Amniotic epithelial cell (primary cell): Measurements from ENCODE around the gene PLIN1.

ENCODE experiments used
- DNase-seq: peaks from one replicate; pipeline ENCODE4 v3.0.0-alpha.2; 2010; ENCODE audit warnings: low read depth

Gene PLIN1

DNA sequence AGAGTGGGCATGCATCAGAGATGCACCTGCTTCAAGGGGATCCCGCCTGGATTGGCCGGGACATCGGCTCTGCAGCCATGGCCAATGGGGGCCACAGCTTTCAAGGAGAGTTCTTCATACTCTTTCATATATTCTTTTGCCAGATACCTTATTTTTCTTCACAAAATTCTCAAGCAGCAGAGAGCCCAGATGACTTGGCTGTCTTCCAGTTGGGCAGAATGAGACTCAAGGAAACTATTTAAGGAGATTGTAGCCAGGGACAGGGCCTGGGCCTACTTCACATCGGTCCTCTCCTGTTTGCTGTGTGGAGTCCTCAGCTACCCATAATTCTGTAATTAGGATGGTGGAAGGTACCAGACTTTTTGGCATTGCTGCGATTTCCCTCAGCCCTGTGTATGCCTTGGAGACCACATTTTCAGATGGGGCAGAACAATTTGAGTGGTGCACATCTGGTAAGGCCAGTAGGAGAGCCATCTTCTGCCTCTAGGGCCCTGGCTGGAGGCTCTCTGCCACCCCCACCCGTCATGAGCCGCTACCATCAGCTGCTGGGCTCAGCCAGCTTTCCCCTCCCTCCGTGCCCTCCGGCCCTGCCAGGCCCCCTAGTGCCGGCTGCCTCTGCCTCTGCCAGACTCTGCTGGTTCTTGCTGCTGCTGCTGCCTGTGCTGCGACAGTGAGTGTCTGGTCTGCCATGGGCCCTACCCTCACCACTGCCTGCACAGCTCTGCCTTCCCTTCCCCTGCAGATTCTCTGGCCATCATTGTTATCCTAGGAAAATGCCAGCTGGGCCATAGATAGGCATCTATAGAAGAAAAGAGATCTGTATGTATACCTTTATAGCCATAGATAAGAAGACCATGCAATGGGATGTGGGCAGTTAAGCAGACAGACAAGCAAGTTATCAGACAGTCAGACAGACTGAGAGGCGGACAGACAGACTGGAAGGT is 6.7 kb downstream of the PLIN1 start:
- DNase-seq, result peak; percentile 7

DNA sequence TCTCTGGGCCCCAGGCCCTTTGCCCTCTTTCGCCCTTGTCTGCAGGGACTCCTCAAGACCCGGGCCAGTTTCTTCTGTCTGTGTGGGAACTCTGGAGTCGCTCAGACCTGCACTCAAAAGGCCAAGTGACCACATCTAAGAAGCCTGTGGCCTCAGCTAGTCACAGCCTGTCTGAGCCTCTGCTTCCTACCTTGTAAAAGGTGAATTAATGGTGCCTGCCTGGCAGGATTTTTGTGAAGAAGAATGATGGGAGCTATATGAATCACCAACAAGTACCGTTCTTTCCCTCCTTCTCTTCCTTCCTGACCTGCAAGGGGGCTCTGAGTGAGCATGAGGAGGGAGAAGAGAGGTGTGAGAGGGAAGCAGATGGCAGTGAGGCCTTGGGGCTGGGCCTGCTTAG is 7.5 kb downstream of the PLIN1 start:
- no peak for DNase-seq

DNA sequence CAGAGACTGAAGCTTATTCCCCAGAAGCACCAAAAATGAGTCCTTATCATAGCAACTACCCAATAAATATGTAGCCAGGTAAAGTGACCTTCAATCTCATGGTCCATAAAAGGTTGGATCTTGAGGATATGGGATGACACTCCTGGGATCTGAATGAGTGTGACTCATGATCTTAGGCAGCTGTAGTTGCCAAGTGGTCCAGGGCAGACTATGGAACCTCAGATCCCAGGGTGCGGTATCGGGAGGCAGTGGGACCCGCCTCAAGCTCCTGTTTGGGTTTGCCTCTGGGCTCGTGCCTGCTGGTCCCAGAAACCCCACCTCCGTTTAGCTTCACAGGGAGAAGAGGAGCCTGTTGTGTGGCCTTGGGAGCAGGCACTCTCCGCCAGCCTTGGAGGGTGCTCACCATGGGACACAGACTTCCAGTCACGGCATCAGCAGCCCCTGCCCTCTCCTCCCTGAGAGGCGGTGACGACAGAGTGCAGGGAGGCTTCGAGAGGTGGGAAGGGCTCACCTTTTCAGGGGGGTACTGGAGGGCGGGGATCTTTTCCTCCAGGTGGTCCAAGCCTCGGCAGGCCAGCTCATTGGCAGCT is 8.1 kb downstream of the PLIN1 start:
- no peak for DNase-seq

DNA sequence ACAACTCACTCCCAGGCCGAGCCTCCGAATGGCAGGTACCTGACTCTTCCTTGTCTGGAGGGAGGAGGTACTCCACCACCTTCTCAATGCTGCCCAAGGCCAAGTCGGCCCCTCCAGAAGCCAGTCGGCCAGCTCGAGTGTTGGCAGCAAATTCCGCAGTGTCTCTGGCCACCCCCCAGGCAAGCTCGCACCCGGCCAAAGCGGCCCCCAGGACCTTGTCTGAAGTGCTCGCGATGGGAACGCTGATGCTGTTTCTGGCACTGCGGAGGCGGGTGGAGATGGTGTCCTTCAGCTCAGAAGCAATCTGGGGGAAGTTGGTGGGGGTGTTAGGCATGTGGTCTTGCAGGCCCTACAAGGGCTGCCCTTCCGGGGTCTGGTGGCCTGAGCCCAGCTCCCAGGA is 9.2 kb downstream of the PLIN1 start:
- DNase-seq, result no peak

DNA sequence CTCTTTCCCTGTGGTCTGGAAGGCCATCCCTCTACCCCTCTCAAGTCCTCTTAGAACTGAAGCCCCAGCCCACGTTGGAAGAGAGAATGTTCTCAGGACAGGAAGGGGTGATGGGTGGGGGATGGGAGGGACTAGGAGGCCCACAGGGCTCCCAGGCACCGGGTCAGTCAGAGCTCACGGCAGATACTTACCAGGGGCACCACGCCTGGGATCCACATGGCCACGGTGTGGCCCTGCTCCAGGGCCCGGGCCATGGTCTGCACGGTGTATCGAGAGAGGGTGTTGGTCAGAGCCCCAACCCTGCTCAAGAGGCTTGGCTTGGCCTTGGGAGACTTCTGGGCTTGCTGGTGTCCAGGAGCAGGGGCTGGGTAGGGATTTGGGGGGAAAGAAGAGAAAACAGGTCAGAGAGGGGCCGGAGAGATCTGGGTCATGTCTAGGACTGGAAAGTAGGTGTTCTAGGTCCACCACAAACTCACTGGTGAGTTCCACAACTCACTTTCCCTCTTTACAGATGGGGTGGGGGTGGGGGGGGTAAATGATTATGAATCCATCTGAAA is 9.8 kb downstream of the PLIN1 start:
- DNase-seq, result no peak

DNA sequence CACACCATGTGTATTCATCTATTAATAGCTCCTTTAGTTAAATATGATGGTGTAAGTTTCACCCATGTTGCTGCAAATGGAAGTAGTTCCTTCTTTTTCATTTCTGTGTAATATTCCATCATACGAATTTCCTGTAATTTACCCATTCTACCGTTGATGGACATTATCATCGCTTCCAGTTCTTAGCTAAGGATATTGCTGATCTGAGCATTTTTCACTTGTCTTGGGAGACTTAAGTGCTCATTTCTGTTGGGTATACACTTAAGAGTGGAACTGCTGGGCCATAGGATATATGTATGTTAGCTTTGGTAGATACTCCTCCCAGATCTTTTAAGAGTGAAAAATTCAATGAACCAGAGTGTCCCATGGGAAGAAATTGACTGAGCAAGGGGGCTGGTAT is 11.0 kb downstream of the PLIN1 start:
- DNase-seq, result no peak

DNA sequence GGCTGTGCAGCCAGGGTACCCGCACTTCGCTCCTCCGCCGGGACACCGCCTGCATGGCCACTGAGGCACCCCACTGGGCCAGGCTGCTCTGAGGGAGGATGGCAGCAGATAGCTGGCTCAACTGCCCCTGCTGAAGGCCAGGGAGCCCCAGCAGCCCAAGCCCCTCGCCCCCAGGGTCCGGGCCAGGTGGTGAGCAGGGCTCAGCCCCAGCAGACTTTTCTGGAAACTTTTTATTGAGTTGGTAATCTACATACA is 11.5 kb downstream of the PLIN1 start:
- DNase-seq, result no peak

DNA sequence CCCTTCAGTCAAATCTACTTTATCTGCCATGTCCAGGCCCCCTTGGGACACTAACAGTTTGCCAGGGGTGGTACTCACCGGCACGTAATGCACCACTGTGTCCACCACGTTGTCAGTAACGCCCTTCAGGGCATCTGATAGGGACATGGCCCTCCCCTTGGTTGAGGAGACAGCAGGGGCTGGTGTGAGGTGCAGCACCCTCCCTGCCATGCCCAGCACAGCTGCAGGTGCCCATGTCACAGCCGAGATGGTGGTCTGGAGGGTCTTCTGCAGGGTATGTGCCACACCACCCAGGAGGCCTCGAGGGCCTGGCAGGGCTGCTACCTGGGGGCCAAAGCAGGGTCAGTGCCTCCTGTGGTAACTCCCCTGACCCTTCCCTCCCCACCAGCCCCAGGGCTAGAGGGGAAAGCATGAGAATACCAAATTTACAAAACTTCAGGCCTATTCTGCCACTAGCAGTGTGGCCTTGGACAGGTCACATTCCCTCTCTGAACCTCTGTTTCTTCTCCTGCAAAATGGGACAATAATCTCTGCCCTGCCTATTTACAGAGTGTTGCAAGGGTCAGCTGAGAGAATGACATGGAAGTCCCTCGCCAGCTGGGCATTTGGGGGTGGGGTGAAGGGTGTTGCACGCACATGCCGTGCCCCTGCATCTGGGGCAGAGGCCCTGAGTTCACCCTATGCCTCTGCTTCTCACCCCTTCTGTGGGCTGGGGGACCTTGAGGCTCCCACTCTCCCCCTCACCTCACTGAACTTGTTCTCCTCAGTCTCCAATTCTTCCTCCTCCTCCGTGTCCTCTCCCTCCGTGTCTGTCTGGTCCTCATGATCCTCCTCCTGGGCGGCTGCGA is 12.1 kb downstream of the PLIN1 start:
- no peak for DNase-seq

DNA sequence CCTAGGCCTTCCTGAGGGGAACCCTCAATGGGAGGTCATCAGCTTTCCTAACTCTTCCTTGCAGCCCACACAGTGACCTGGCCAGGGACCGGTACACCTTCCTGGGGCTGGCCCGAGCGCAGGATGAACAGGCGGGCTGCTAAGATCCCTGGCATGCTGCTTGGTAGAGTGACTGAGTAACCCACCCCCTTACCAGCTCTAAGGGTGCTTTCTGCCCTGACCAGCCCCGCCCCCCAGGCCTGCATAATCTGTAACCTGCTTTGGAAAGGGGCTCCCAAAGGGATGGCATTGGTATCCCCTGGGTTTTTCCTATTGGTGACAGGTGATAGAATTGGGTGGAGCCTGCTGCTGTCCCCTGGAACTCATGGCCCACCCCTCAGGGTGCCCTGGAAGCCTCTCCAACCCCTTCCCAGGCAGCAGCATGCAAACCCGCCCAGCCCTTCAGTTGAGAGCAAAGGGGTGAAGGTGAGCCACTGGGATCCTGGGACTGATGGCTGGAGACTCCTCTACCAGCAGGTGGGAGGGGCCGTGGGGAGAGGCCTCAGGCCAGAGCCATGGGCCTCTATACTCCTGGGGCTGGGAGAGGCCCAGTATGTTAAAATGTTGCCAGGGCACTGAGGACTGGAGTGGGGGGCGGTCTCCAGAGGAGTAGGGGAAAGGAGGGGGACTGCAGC is 12.8 kb downstream of the PLIN1 start:
- no peak for DNase-seq

DNA sequence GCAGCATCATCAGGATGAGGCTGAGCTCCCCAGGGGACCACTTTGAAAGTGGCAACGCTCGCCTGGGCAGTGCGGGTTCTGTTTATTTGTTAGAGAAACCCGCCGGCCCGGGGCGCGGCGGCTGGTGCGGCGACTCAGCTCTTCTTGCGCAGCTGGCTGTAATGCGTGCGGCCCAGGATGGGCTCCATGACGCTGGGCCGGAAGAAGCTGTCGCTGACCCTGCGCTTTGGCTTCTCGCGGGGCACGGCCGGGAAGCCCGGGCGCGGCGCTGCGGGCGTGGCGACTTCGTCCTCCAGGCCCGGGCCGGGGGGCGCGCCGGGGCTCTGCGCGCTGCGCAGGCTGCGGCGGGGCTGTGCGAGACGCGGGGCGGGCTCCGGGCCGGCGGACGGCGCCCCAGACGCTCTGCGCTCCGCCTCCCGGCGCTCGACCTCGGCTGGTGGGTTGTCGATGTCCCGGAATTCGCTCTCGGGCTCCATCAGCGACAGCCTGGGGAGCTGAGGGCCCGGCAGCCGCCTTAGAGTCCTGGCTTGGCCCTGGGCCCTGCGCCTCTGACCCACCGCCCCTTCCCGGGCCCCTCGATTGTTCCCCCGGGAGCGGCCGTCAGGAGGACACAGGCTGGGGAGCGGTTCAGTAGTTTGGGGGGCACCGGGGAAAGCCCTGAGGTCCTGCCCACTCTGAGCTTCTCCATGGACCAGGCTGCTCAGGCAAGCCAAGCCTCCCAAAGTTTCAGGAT is 13.6 kb downstream of the PLIN1 start:
- DNase-seq, result peak; percentile 47

DNA sequence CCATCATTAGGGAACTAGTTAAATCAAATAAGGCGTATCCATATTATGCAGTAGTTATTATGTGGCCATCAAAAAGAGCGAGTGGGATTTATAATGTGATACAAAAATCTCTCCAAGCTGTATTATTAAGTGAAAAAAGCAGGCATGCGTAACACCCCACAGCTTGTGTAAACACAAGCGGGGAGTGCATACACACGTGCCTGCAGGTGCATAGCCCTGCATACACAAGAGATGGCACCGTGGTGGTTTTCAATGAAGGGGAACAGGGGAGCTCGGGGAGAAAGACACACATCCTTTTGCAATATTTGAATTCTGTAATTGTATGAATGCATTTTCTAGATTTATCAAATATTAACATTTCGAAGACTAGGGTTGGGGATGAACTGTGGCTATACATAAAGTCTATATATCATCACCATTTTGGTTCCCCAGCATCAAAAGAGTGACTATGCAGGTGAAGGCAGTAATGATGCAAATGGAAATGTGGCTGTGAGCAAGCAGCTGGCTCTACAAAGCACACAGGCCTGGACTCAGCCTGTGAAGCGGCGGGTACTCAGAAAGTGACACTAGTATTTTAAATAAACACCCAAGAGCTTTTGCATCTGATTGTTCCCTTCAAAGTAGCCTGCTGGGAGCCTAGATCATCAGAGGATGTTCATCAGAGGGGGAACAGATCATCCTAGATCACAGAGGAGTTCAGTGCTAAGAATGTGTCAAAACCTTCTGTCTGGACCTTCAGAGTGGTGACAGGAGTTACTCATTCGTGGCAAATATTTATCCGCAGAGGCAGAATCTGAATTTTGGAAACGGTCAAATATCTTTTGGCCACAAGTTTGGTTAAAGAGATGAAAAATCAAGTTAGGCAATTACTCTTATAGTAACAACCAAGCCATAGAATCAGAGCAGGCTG is 14.5 kb downstream of the PLIN1 start:
- no peak for DNase-seq

DNA sequence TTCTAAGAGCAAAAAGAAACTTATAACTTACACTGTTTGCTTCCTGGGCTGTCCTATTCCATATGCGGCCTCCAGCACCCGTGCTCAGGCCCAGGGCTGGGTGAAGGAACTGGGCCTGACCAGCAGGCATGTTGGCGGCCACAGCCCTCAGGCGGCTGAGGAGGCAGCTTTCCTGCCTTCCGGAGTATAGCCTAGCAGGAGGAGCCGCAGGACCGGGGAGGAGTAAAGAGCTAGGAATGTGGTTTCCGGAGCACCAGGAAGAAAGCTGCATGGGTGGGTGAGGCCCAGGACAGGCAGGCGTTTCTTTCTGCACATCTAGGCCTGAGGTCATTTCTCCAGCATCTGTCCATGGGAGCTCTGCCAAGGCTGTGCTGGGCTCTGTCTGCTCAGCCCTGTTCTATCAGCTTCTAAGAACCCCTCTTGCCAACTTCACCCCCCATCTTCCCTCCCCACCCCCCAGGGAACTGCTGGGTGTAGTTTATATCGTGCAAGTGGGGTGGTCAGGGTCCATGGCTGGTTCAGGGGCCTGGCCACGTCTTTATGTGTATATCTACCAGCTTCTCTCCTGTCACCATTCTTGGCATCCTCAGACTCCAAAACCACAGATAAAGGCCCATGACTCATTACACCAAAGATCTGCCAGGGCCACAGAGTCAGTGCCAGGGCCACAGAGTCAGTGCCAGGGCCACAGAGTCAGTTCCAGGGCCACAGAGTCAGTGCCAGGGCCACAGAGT is 16.1 kb downstream of the PLIN1 start:
- peak; percentile 96 for DNase-seq

DNA sequence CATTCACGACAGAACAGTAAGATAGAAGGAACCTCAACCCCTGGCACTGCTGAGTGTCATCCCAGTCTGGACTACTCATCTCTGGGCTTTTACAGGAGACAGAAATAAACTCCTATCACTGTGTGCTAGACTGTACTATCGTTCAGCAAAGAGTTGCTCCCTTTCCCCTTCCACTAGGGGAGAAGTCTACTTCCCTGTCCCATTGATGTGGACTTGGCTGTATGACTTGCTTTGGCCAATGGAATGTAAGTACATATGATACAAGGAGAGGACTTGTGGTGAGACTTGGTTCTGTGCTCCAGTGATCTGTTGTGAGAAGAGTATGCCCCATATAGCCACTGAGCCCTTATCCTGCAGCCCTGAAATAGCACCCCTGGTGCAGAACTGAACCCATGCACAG is 18.6 kb downstream of the PLIN1 start:
- DNase-seq, result no peak

DNA sequence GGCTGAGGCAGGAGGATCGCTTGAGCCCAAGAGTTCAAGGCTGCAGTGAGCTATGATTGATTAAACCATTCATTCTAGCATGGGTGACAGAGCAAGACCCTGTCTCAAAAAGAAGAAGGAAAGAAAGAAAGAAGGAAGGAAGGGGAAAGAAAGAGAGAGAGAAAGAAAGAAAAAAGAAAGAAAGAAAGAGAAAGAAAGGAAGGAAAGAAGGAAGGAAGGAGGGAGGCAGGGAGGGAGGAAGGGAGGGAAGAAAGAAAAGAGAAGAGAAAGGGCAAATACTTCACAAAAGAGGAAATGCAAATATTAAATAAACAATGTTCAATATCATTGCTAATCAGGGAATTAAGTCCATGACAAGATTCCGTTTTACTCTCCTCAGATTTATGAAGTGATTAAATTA is 19.9 kb downstream of the PLIN1 start:
- no peak for DNase-seq

DNA sequence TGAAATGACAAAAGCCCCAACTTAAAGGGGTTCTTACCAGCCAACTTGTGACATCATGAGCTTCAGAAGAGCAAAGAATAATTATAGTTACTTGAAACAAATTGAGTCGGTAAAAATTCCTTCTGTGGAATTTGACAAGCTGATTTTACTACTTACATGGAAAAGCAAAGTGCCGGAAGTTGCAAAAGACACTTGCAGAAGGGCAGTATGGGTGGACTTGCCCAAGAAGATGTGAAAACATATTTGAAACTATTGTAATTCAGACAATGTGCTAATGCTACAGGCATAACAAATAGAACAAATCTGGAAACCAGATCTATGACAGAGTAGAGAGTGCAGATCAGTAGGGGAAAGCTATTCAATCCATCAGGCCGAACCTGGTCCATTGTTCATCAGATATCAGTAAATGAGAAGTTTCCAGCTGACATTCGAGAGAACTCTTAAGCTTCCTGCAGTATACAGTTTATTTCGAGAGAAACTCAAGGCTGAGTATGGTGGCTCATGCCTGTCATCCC is 21.4 kb downstream of the PLIN1 start:
- DNase-seq, result peak; percentile 5

DNA sequence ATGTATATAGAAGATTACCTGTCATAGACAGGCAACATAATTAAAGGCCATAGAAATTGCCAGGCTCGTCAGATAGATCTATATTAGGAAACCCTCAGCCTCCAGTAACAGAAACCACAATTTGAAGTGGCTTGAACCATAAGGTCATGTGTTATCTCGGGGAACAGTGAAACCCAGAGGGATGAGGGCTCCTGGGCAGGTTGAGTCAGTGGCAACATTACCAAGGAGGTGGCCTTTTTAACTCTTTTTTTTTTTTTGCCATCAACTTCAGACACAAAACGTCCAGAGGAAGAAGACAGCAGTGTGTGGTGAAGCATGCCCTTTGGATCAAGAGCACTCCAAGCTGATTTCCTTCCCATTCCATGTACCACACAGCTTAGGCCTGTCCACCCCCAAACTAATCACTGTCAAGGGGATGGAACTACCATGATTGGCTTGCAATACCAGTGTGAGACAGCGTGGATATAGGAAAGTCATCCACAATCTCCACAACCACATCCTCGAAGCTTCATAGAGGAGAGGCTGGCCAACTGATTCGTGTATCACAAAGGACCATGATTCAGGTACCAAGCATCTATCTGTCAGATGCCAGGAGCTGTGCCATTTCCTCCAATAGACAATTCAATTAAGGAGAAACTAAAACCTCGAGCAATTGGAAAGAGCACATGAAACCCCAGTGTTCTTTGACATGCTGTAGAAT is 22.9 kb downstream of the PLIN1 start:
- DNase-seq, result peak; percentile 29

DNA sequence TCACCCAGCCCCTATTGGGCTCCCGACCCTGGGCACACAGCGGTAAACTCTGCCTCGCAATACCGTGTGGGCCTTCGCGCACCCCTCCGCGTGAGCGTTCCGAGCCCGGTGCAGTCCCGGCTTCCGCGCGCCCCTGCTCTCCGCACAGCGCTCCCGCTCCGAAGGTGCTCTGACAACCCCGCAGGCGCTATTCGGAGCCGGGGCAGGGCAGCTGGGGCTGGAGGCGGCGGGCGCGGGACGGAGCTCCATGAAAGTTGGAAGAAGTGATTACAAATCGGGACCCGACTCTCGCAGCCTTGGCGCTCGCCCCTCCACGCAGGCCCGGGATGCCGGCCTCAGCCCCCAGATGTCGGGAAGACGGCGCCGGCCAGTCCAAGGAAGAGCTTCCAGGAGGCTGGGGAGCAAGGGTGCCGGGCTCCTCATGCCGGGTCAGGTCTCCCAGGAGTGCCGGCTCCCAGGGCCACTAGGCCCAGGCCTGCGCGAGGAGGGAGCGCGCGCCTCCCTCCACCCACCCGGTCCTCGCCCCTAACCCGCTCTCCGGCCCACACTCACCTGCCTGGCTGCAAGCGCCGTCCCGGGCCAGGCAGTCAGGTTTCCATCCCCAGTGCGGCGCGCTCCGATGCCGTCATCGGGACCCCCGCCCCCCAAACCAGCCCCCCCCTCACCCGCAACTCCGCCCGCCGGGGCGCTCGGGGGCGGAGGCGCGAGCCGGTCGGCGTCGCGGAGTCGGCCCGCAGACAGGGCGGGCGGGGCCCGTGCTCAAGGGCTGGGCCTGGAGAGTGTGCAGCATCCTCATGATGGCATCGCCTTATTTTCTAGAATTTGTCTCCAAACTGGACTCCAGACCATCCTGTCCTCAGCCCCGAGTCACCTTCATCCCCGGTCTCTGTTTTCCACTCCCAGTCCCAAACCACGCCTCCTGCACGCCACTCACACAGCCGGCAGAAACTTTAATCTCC is 24.0 kb downstream of the PLIN1 start, which contains the start of gene KIF7:
KIF7 (minus strand) TSS at position 621 of the 959 bp plus-strand sequence. CDS start 2,537 bp downstream, outside the sequence.
- peak; percentile 33 for DNase-seq
